Neural cell (in vitro differentiated cells): ENCODE results near the gene SH3TC2.

Experiments used
- EZH2 ChIP-seq: fragments of 200-600, 300-800 bp; shearing (Covaris generic), sonication (generic); IDR thresholded peaks from 2 replicates; pipeline ENCODE4 v1.6.1; 2014; ENCODE audit warnings: antibody characterized with exemption, low read length, borderline replicate concordance, mild to moderate bottlenecking; ENCODE audit not compliant: insufficient read depth, poor library complexity, severe bottlenecking
- MXI1 ChIP-seq: fragments of 450-650 bp; conservative IDR thresholded peaks from 2 replicates; pipeline ENCODE4 v1.6.1; 2014; ENCODE audit warnings: antibody characterized with exemption, mild to moderate bottlenecking; ENCODE audit not compliant: poor library complexity, severe bottlenecking
- TF ChIP-seq, protein P1 (sequence below): fragments of 450-650 bp; IDR thresholded peaks from 2 replicates; pipeline ENCODE4 v1.5.1; 2014; ENCODE audit warnings: antibody characterized with exemption, mild to moderate bottlenecking, moderate library complexity; ENCODE audit not compliant: poor library complexity, severe bottlenecking

DNA sequence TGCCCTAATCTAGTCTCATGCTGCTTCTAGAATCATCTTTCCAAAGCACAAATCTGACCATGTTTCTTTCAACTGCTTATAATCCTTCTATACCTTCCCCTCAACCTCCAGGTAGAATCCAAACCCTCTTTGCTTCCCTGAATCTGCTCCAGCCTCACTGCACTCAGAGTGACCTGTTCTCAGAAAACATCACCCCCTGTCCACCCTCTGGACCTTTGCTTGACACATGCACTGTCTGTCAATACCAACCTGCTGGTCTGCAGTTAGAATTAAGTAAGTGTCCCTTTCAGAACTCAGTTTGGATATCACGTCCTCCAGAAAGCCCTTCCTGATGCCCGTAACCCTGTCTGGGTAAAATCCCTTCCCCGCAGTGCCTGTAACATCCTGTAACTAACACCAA is 63.1 kb downstream of the SH3TC2 start:
- TF ChIP-seq, protein P1, sequence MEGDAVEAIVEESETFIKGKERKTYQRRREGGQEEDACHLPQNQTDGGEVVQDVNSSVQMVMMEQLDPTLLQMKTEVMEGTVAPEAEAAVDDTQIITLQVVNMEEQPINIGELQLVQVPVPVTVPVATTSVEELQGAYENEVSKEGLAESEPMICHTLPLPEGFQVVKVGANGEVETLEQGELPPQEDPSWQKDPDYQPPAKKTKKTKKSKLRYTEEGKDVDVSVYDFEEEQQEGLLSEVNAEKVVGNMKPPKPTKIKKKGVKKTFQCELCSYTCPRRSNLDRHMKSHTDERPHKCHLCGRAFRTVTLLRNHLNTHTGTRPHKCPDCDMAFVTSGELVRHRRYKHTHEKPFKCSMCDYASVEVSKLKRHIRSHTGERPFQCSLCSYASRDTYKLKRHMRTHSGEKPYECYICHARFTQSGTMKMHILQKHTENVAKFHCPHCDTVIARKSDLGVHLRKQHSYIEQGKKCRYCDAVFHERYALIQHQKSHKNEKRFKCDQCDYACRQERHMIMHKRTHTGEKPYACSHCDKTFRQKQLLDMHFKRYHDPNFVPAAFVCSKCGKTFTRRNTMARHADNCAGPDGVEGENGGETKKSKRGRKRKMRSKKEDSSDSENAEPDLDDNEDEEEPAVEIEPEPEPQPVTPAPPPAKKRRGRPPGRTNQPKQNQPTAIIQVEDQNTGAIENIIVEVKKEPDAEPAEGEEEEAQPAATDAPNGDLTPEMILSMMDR: no peak
- TF ChIP-seq EZH2 (no peak), MXI1 (no peak)
